Measurements from ENCODE around the gene HABP4.
"Not testable (repeated sequence)": the region's sequence is repeated elsewhere in the genome, so short reads cannot be mapped to it uniquely, and the experiment has no call there.

Gene HABP4

DNA sequence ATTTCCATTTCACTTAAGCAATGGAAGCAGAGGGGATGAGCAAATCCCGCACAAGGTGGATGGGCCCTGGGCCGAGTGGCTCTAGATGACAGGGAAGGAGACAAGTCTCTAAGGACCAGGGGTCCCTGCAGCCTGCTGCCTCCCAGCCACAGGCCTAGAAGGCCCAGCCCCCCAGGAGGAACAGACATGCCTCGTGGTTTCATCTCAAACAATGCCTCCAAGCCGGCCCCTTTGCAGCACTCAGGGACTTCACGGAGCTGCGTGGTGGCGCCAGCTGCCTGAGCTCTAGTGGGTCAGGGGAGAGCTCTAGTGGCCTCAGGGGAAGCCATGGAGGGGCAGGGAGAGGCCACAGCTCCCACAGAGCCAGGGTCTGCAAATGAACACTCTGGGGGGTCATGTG, 48.8 kb downstream of the HABP4 start:
- no peak for DNase-seq (ENCODE audit: low read depth)

- DNase-seq (ENCODE audit: low read depth): no peak
These were observed 49.3 kb downstream of the HABP4 start for GRCh38 chr9:96499257-96499656.

- peak; percentile 57 for DNase-seq (ENCODE audit: low read depth)
These were observed 51.0 kb downstream of the HABP4 start for GRCh38 chr9:96500696-96501632.

GRCh38 chr9:96501633-96502538, 51.9 kb downstream of the HABP4 start:
- no peak for DNase-seq (ENCODE audit: low read depth)

- DNase-seq (ENCODE audit: low read depth): peak; percentile 90
These were observed 52.8 kb downstream of the HABP4 start for GRCh38 chr9:96502539-96503373.

GRCh38 chr9:96503374-96503748, 53.4 kb downstream of the HABP4 start:
- not testable (repeated sequence) for DNase-seq (ENCODE audit: low read depth)

- DNase-seq (ENCODE audit: low read depth): no peak
These were observed 53.9 kb downstream of the HABP4 start for GRCh38 chr9:96503918-96504317.

DNA sequence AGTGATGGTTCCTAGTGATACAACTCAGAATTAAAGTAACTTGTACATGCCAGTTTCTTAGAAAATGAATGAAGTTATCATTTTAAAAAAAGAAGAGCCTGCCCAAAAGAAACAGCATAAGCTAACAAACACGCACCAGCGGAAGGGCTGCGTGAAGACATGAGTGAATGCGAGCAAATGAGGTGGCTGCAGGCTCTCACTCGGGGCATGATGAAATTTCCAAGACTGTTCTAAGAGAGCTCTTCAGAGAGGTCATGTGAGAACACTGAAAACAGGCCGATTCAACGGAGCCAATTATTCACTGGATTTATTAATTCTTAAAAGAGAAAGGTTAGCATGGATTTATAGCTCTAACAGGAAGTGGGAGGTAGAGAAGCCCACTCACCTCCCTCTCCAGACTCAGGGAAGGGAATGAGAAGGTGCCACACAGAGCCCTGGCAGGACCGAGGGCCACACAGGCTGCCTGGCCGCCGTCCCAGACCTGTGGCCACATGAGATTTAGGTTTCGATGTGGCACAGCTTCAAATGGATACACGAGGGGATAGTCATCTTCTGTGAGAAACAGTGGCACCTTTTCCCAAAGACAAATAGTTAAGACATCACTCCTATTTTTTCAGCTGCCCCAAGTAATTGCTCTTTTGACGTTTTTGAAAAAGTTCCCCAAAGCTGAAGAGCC, 55.5 kb downstream of the HABP4 start:
- DNase-seq (ENCODE audit: low read depth): peak; percentile 59

GRCh38 chr9:96508227-96508940, 58.4 kb downstream of the HABP4 start:
- DNase-seq (ENCODE audit: low read depth): no peak

- no peak for DNase-seq (ENCODE audit: low read depth)
These were observed 59.1 kb downstream of the HABP4 start for GRCh38 chr9:96509026-96509425.

DNA sequence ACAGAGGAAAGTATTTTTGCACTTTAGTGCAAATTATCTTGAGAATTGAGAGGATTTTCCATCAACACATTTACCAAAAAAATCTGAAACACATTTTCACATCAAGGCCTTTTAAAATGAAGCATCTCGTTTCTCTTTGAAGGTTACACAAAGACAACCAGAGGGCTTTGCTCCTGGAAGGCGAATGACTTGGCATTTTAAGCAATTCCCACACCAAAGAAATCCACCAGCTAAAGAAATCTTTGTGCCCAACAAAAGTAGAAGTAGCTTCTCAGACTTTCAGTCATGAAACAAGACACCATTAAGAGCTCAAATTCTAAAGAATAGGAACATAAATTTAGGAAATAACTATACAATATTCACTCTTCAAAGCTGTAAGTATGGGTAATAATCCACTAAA, 59.9 kb downstream of the HABP4 start:
- no peak for DNase-seq (ENCODE audit: low read depth)

- no peak for DNase-seq (ENCODE audit: low read depth)
These were observed 60.3 kb downstream of the HABP4 start for GRCh38 chr9:96510258-96510657.

GRCh38 chr9:96512240-96512639, 62.3 kb downstream of the HABP4 start:
- no peak for DNase-seq (ENCODE audit: low read depth)

- DNase-seq (ENCODE audit: low read depth): peak; percentile 29
These were observed 63.7 kb downstream of the HABP4 start for GRCh38 chr9:96513622-96514021.

GRCh38 chr9:96514108-96514799, 64.3 kb downstream of the HABP4 start:
- peak; percentile 88 for DNase-seq (ENCODE audit: low read depth)

DNA sequence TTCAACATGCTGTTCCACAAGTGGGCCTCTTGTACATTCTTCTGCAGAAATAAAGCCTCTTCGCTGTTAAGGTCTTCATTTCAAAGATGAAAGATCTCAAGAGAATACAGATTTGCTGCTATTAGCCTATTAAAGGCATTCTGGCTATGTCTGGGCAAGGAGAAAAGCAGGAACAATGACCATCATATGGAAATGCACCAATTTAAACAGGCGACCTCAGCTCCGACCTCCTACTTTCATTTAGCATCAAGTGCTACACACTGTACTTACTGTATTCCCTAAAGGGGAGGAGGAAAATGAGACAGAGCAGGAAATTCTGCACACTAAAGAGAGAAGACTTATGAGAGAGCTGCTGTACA, 64.8 kb downstream of the HABP4 start:
- no peak for DNase-seq (ENCODE audit: low read depth)

GRCh38 chr9:96515621-96516470, 65.9 kb downstream of the HABP4 start:
- DNase-seq (ENCODE audit: low read depth): peak; percentile 66

DNA sequence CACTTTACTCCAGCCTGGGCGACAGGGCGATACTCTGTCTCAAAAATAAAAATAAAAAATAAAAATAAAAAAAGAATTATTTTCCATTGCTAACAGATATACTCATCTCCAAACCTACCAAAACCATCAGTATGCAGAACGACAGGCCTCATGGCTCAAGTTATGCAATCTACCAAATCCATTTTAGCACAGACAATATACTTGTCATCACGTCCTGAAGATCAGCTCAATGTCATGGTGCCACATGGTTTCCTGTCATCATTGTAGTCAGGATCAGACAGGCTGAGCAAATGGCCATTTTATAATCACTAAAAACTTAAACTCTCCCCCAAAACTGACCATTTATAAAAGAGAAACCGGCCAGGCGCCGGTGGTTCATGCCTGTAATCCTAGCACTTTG, 69.1 kb downstream of the HABP4 start:
- DNase-seq (ENCODE audit: low read depth): no peak

DNA sequence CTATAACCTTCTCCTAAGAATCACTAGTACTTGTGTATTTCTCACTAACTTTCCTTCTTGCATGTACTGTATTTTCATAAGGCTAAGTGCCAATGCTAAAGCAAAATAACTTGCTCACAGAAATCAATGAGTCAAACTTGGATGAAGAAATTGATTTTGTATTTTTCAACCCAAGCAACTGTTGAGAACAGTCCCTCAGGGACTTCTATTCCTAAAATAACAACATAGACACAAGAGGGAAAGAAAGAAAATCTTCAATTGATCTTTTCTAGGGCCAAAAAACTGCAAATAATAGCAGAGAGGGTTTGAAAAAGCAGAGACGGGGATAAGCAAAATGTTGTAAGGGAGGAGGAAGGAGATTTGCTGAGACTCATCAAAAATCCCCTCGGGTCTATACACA, 69.8 kb downstream of the HABP4 start:
- peak; percentile 67 for DNase-seq (ENCODE audit: low read depth)
